Occipital lobe (tissue), 2 donors: ENCODE data around the gene PLCB4. TPM values are rescaled to one million over a fixed set of nuclear protein-coding genes. Genes with fewer than 3 reads are reported as not detected.

Experiments used
- DNase-seq: peaks from one replicate; lab custom pipeline; 2025; lab: John Stamatoyannopoulos, UW
- total RNA-seq: library from RNA; depleted of rRNA; stranded (reverse); fragments of >200 nt; gene quantifications from one replicate; pipeline ENCODE4 v1.2.3, GENCODE V29; 2014

Gene PLCB4
- total RNA-seq, 1 donor from 2014 or later, result 12.6 TPM

GRCh38 chr20:9441948-9442347, 373.1 kb downstream of the PLCB4 start:
- DNase-seq, result no peak

- no peak for DNase-seq
These were observed 374.0 kb downstream of the PLCB4 start for GRCh38 chr20:9442858-9443257.

- DNase-seq, result no peak
These were observed 376.0 kb downstream of the PLCB4 start for GRCh38 chr20:9444921-9445320.

GRCh38 chr20:9447182-9447581, 378.3 kb downstream of the PLCB4 start:
- DNase-seq, result no peak

- no peak for DNase-seq
These were observed 384.3 kb downstream of the PLCB4 start for GRCh38 chr20:9453201-9453600.

GRCh38 chr20:9454791-9455190, 385.9 kb downstream of the PLCB4 start:
- no peak for DNase-seq

GRCh38 chr20:9457136-9457535, 388.2 kb downstream of the PLCB4 start:
- no peak for DNase-seq

GRCh38 chr20:9458138-9458796, 389.4 kb downstream of the PLCB4 start:
- DNase-seq, result no peak

- DNase-seq, result no peak
These were observed 391.6 kb downstream of the PLCB4 start for GRCh38 chr20:9460518-9460917.

GRCh38 chr20:9467995-9468394, 399.1 kb downstream of the PLCB4 start:
- no peak for DNase-seq

GRCh38 chr20:9474835-9475415, 406.0 kb downstream of the PLCB4 start:
- no peak for DNase-seq

- no peak for DNase-seq
These were observed 406.6 kb downstream of the PLCB4 start for GRCh38 chr20:9475456-9475855.

- no peak for DNase-seq
These were observed 407.3 kb downstream of the PLCB4 start for GRCh38 chr20:9476174-9476573.

GRCh38 chr20:9476637-9477036, 407.8 kb downstream of the PLCB4 start:
- no peak for DNase-seq

- no peak for DNase-seq
These were observed 409.9 kb downstream of the PLCB4 start for GRCh38 chr20:9478771-9479170.

- no peak for DNase-seq
These were observed 411.2 kb downstream of the PLCB4 start for GRCh38 chr20:9480066-9480465.

GRCh38 chr20:9482180-9482579, 413.3 kb downstream of the PLCB4 start:
- DNase-seq, result no peak

GRCh38 chr20:9483131-9483530, 414.2 kb downstream of the PLCB4 start:
- DNase-seq, result no peak

GRCh38 chr20:9485614-9486340, 416.9 kb downstream of the PLCB4 start:
- DNase-seq, result no peak

- no peak for DNase-seq
These were observed 418.3 kb downstream of the PLCB4 start for GRCh38 chr20:9487231-9487630.

- no peak for DNase-seq
These were observed 419.2 kb downstream of the PLCB4 start for GRCh38 chr20:9488063-9488462.

GRCh38 chr20:9490161-9490560, 421.3 kb downstream of the PLCB4 start:
- no peak for DNase-seq

- no peak for DNase-seq
These were observed 421.7 kb downstream of the PLCB4 start for GRCh38 chr20:9490631-9491030.
